ENCODE data around the gene POU6F2. TPM values are rescaled to one million over a fixed set of nuclear protein-coding genes. Genes with fewer than 3 reads are reported as not detected.

POU6F2 gene
- total and polyA plus RNA-seq, 8 donors, result 0.37 TPM; not detected in 7

DNA sequence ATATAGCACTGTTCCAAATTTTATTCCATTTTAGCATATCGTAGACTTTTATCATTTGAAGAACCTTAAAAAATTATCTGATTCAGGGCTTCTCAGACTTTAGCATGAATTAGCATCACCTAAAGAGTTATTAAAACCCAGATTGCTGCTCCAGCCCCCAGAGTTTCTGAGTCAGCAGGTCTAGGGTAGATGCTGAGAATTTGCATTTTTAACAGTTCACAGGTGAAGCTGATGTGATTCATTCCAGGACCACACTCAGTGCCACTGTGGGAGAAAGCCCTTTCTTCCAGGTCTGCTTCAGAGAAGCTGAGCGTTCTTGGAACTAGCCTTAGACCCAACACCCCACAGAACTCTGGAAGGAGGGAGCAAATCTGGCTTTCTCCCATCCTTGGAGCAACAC is 414.4 kb downstream of the POU6F2 start:
- H3K36me3 ChIP-seq, result no peaks in the 10 kb centered on the region
- WGBS, 5 donors, result 56 to 76% (median 65%) methylated on average over 2 of the region's 2 CpGs
- peaks cover 0 to 3% (median 0%) of the 10 kb centered on the region in 3 donors for H3K27me3 ChIP-seq
- H3K27ac ChIP-seq, result no peak overlapping the region
- H3K4me1 ChIP-seq, result no peaks in the 10 kb centered on the region
- H3K4me3 ChIP-seq, result no peak overlapping the region
- no peaks in the 10 kb centered on the region for H3K9me3 ChIP-seq
- TF ChIP-seq, protein P1, sequence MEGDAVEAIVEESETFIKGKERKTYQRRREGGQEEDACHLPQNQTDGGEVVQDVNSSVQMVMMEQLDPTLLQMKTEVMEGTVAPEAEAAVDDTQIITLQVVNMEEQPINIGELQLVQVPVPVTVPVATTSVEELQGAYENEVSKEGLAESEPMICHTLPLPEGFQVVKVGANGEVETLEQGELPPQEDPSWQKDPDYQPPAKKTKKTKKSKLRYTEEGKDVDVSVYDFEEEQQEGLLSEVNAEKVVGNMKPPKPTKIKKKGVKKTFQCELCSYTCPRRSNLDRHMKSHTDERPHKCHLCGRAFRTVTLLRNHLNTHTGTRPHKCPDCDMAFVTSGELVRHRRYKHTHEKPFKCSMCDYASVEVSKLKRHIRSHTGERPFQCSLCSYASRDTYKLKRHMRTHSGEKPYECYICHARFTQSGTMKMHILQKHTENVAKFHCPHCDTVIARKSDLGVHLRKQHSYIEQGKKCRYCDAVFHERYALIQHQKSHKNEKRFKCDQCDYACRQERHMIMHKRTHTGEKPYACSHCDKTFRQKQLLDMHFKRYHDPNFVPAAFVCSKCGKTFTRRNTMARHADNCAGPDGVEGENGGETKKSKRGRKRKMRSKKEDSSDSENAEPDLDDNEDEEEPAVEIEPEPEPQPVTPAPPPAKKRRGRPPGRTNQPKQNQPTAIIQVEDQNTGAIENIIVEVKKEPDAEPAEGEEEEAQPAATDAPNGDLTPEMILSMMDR (IDR thresholded peaks at IDR 0.05), result no peak
- TF ChIP-seq POLR2A (IDR thresholded peaks at IDR 0.05), result no peak
- TF ChIP-seq EP300 (IDR thresholded peaks at IDR 0.05), result no peak
- TF ChIP-seq POLR2AphosphoS5 (IDR thresholded peaks at IDR 0.05), result no peak
- intact Hi-C loops (cut with DNase I; ENCODE audit: low total_unique reads), result no loop called here
- no peak for DNase-seq

DNA sequence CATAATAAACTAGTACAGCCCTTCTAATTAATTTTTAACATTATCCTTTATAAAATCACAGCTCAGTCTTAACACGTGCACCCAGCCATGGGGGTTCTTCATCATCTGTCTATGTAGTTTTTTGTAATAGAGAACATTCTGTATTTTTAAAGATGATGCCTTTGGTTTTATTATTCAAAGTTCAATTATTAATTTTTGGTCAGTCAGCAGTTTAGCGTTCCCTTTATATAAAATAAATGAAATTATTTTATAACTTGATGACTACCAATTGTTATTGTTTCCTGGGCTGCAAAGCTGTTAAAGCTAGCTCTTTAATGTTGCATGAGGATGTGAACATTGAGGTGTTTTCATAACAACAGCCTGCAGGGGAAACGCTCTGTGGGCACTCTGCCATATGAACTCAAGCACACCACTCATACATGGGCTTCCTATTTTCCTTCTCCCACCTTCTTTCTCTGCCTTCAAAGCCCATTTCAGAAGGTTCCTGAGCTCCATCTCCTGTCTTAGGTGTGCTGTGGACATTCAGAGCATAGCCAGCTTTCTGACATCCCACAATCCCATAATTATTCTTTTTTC is 416.5 kb downstream of the POU6F2 start:
- peak in 1 of 2 donors; percentile 19 for DNase-seq
- no peaks in the 10 kb centered on the region for H3K9me3 ChIP-seq
- no peaks in the 10 kb centered on the region for H3K4me1 ChIP-seq
- intact Hi-C loops (cut with DNase I; ENCODE audit: low total_unique reads), result no loop called here
- no peak overlapping the region for H3K27ac ChIP-seq
- WGBS, 5 donors, result 47 to 56% (median 50%) methylated on average over 3 of the region's 3 CpGs
- TF ChIP-seq, protein P1 (IDR thresholded peaks at IDR 0.05), result no peak
- TF ChIP-seq POLR2AphosphoS5 (IDR thresholded peaks at IDR 0.05) (no peak), POLR2A (IDR thresholded peaks at IDR 0.05) (no peak), EP300 (IDR thresholded peaks at IDR 0.05) (no peak)
- no peak overlapping the region for H3K4me3 ChIP-seq
- H3K36me3 ChIP-seq, result no peaks in the 10 kb centered on the region
- peaks cover 0 to 3% (median 0%) of the 10 kb centered on the region in 3 donors for H3K27me3 ChIP-seq

DNA sequence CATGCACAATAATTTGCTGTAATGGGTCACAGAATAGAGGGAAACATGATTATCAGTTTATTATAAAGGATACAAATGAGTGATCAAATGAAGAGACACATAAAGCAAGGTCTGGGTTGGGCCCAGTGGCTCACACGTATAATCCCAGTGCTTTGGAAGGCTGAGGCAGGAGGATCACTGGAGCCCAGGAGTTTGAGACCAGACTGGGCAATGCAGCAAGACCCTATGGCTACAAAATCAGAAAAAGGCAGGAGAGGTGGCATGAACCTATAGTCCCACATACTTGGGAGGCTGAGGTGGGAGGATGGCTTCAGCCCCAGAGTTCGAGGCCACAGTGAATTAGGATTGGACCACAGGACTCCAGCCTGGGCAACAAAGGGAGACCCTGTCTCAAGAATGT is 421.7 kb downstream of the POU6F2 start:
- no peaks in the 10 kb centered on the region for H3K9me3 ChIP-seq
- no peaks in the 10 kb centered on the region for H3K36me3 ChIP-seq
- intact Hi-C loops (cut with DNase I; ENCODE audit: low total_unique reads), result no loop called here
- no peak overlapping the region for H3K4me3 ChIP-seq
- WGBS, 5 donors, result 73 to 94% (median 84%) methylated on average over 2 of the region's 2 CpGs
- H3K27ac ChIP-seq, result no peak overlapping the region
- no peaks in the 10 kb centered on the region for H3K4me1 ChIP-seq
- no peak for DNase-seq
- TF ChIP-seq POLR2AphosphoS5 (IDR thresholded peaks at IDR 0.05) (no peak), EP300 (IDR thresholded peaks at IDR 0.05) (no peak), POLR2A (IDR thresholded peaks at IDR 0.05) (no peak)
- TF ChIP-seq, protein P1 (IDR thresholded peaks at IDR 0.05), result no peak
- H3K27me3 ChIP-seq, result no peaks in the 10 kb centered on the region

DNA sequence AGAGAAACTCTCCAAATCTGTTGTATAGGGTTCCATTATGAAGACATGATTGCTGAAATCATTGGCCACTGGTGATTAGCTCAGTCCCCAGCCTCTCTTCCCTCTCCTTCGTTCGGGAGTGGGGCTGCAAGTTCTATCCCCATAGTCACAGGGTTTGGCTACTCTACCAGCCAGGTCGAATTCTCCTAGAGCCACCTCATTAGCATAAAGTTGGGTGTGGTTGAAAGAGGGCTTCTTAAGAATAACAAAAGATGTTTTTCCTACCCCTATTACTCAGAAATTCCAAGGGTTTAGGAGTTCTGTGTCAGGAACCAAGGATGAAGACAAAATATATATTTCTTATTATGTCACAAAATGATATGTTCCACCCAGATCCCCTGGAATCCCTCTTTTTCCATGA is 422.3 kb downstream of the POU6F2 start:
- no peaks in the 10 kb centered on the region for H3K9me3 ChIP-seq
- intact Hi-C loops (cut with DNase I; ENCODE audit: low total_unique reads), result no loop called here
- 64 to 86% (median 84%) methylated on average over 3 of the region's 3 CpGs for WGBS, 5 donors
- H3K4me1 ChIP-seq, result no peaks in the 10 kb centered on the region
- no peak for TF ChIP-seq EP300 (IDR thresholded peaks at IDR 0.05)
- no peak for TF ChIP-seq POLR2A (IDR thresholded peaks at IDR 0.05)
- TF ChIP-seq, protein P1 (IDR thresholded peaks at IDR 0.05), result no peak
- TF ChIP-seq POLR2AphosphoS5 (IDR thresholded peaks at IDR 0.05), result no peak
- DNase-seq, result no peak
- H3K36me3 ChIP-seq, result no peaks in the 10 kb centered on the region
- no peak overlapping the region for H3K4me3 ChIP-seq
- H3K27ac ChIP-seq, result no peak overlapping the region
- H3K27me3 ChIP-seq, result no peaks in the 10 kb centered on the region
